GM12872 (cell line): Measurements from ENCODE around the gene OBSCN.

Experiments
- CTCF ChIP-seq: IDR thresholded peaks from 3 replicates; pipeline ENCODE4 v1.5.1; 2011; ENCODE audit warnings: low read depth, mild to moderate bottlenecking, low read length, moderate library complexity; ENCODE audit not compliant: insufficient read depth

Gene OBSCN

DNA sequence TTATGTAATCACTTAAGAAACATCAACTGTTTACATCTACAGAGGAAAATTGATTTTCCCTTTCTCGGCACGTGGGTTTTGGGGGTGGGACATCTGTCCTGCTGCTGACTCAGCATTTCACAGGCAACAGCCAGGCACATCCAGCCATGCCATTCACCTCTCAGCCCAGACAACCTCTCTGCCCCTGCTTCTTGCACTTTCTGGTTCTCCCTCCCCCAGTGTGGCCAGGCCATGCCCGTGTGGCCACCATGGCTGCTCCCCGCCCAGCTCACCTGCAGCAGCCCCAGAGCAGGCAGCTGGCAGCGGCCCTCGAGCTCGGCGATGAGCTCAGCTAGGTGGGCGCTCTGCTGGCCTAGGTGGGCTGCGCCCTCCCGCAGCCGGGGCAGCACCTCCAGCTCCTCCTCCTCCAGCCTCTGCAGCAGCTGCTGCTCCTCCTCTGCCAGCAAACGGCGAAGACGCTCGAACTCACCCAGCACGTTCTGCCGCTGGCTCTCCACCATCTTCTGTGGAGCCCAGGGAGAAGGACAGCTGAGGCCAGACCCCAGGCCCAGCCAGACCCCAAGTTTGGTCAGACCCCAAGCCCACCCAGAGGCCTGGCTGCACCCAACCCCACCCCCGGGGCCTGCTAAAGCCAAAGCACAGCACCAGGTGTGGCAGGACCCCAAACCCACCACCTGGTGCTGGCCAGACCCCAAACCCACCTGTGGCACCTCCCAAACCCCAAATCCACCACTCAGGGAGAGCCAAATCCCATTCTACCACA lies 193.0 kb downstream of the OBSCN start:
- no peak for TF ChIP-seq CTCF

DNA sequence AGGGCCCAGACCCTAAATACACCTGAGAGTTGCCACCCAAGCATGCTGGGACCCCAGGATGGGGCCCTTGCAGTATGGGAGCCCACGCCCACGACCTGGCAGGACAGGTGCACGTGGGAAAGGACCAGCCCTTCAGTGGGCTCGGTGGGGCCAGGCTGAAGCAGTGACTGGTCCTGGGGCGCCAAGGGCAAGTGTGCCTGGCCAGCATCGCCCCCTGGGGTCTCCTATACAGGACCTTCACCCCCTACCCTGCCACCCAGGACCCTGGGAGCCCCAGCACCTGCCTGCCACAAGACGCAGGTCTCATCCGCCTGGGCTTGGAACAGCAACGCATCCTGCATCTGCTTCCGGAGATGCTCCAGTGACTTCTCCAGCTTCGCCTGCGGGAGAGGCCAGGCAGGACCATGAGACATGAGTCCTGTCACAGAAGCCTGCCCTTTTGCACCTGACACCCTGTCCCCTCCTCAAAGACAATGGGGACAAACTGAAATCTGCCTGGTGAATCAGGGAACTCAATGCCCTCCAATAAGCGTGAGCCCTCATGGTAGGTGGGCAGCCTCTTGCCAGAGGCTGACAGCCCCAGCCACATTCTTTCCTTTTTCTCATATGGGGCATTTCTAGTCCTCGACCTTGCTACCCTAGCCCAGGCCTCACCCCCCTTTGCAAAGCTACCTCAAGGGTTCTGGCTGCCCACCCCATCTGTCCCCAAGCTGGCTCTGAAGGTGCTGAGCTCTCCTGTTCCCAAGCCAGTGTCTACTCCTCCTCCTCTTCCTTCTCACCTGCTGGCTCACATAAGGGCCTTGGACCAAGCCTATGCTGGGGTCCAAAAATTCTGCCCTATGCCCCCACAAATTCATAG lies 194.2 kb downstream of the OBSCN start:
- no peak for TF ChIP-seq CTCF

GRCh38 chr1:228402641-228403025 lies 194.8 kb downstream of the OBSCN start:
- TF ChIP-seq CTCF: no peak

GRCh38 chr1:228403231-228403631 lies 195.4 kb downstream of the OBSCN start:
- TF ChIP-seq CTCF: no peak

- TF ChIP-seq CTCF: no peak
These were observed 196.4 kb downstream of the OBSCN start for GRCh38 chr1:228404107-228404720.

DNA sequence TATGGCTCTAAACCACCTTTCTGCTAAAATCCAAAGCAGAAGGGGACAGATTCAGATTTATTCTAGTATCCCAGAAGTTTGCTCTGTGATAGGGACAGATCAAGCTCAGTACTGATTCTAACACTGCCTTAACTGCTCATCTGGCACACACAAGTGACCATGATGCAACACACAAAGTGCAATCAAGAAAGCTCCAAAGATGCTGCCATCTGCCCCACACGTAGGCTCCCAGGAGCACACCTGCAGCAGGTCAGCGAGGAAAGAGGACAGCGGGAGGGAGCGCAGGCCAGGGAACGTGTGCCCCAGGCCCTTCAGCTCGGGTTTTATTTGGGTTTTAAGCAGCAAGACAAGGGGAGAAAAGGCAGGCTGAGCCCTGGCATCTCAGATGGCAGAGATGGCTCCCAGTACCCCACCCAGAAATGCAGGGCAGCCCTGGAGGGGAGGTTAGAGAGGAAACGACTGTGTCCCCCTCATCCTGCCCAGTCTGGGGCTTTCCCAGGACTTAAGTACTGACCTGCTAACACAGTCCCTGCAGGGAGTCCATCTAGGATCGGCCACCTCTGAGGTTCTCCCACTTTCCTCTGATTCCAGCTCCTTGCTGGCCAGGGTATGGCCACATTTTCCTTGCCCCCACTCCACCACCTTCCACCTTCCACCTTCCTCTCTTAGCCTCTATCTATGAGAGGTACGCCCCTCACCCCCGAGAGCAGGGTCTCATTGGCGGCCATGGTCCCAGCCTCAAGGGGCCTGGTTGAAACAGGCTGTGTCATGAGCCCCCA lies 197.5 kb downstream of the OBSCN start:
- TF ChIP-seq CTCF: no peak

DNA sequence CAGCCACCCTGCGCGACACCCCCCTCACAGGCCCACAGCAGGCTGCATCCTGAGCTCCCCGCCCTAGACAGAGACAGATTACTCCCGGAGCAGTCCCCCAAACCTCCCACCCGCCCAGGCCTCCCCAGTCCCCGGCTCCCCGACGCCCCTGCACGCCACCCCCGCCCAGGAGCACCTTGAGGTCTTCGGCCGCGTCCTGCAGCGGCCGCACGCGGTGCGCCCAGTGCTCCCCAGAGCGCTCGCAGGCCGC lies 198.1 kb downstream of the OBSCN start:
- no peak for TF ChIP-seq CTCF
